ENCODE data around the gene HIVEP1. TPM values are rescaled to one million over a fixed set of nuclear protein-coding genes. Genes with fewer than 3 reads are reported as not detected.

The HIVEP1 gene
- total RNA-seq, 4 donors from 2014 or later = 26.8 to 69.3 (median 38.8) TPM

- Histone ChIP-seq H3K4me1 (no peaks in the 10 kb centered on the region), H3K9me3 (no peaks in the 10 kb centered on the region), H3K27ac (no peak overlapping the region), H3K4me3 (no peak overlapping the region), H3K27me3 (no peaks in the 10 kb centered on the region), H3K36me3 (peaks cover 0 to 19% (median 0%) of the 10 kb centered on the region in 3 donors)
- DNase-seq = no peak
- TF ChIP-seq CTCF (IDR thresholded peaks at IDR 0.05) = no peak
- no peak for TF ChIP-seq POLR2A (IDR thresholded peaks at IDR 0.05)
These were observed 148.2 kb downstream of the HIVEP1 start for GRCh38 chr6:12160326-12160725.

GRCh38 chr6:12162213-12162612 lies 150.1 kb downstream of the HIVEP1 start:
- TF ChIP-seq CTCF (IDR thresholded peaks at IDR 0.05) = no peak
- no peak for TF ChIP-seq POLR2A (IDR thresholded peaks at IDR 0.05)
- H3K27ac ChIP-seq = no peak overlapping the region

GRCh38 chr6:12163149-12163548 lies 151.0 kb downstream of the HIVEP1 start:
- DNase-seq = peak in 2 of 3 donors; percentile 35 to 56
- H3K36me3 ChIP-seq = peaks cover 0 to 19% (median 0%) of the 10 kb centered on the region in 3 donors
- no peak overlapping the region for H3K4me3 ChIP-seq
- H3K27me3 ChIP-seq = no peaks in the 10 kb centered on the region
- H3K4me1 ChIP-seq = no peaks in the 10 kb centered on the region
- H3K9me3 ChIP-seq = no peaks in the 10 kb centered on the region
- TF ChIP-seq POLR2A (IDR thresholded peaks at IDR 0.05) = no peak
- TF ChIP-seq CTCF (IDR thresholded peaks at IDR 0.05) = no peak
- no peak overlapping the region for H3K27ac ChIP-seq

More at GRCh38 chr6:12162213-12162612, 150.1 kb downstream of the HIVEP1 start:
- Histone ChIP-seq H3K4me3 (no peak overlapping the region), H3K4me1 (no peaks in the 10 kb centered on the region), H3K9me3 (no peaks in the 10 kb centered on the region), H3K36me3 (peaks cover 0 to 19% (median 0%) of the 10 kb centered on the region in 3 donors), H3K27me3 (no peaks in the 10 kb centered on the region)
- DNase-seq = no peak

GRCh38 chr6:12163744-12164507 lies 151.8 kb downstream of the HIVEP1 start:
- DNase-seq = peak in 1 of 3 donors; percentile 43
- Histone ChIP-seq H3K27ac (no peak overlapping the region), H3K9me3 (no peaks in the 10 kb centered on the region), H3K4me1 (no peaks in the 10 kb centered on the region), H3K36me3 (peaks cover 0 to 19% (median 0%) of the 10 kb centered on the region in 3 donors), H3K4me3 (no peak overlapping the region), H3K27me3 (no peaks in the 10 kb centered on the region)
- no peak for TF ChIP-seq CTCF (IDR thresholded peaks at IDR 0.05)
- no peak for TF ChIP-seq POLR2A (IDR thresholded peaks at IDR 0.05)

GRCh38 chr6:12164508-12164770 lies 152.3 kb downstream of the HIVEP1 start:
- no peaks in the 10 kb centered on the region for H3K27me3 ChIP-seq
- no peaks in the 10 kb centered on the region for H3K4me1 ChIP-seq
- no peak overlapping the region for H3K4me3 ChIP-seq
- peaks cover 0 to 19% (median 0%) of the 10 kb centered on the region in 3 donors for H3K36me3 ChIP-seq
- no peak for DNase-seq
- H3K27ac ChIP-seq = no peak overlapping the region
- TF ChIP-seq POLR2A (IDR thresholded peaks at IDR 0.05) = no peak
- no peak for TF ChIP-seq CTCF (IDR thresholded peaks at IDR 0.05)
- H3K9me3 ChIP-seq = no peaks in the 10 kb centered on the region

All from Peyer's patch (tissue), 4 donors.